ENCODE results near the gene SEC14L2.

- no peak for TF ChIP-seq CTCF (IDR thresholded peaks at IDR 0.05; ENCODE audit: insufficient read depth, low read length, poor library complexity, severe bottlenecking)
- no peak for TF ChIP-seq EZH2phosphoT487 (conservative IDR thresholded peaks at IDR 0.05; ENCODE audit: low read length)
Measured at GRCh38 chr22:30460147-30460546, 63.3 kb downstream of the SEC14L2 start.
